ENCODE measurements around the gene STEAP2.

Gene STEAP2

GRCh38 chr7:90276033-90276728 is 64.6 kb downstream of the STEAP2 start:
- DNase-seq, result no peak

Data from RPMI8226 (cell line).